Sigmoid colon (tissue), 4 donors: ENCODE data around the gene ZNF626.

Source experiments
- CTCF ChIP-seq, 4 experiments: fragments of 450-650 bp in 3 of 4; fragments of 200-600 bp in 1 of 4; IDR thresholded peaks; one replicate each; pipeline ENCODE4 v1.5.1; 2016 to 2019; ENCODE audit warnings: antibody characterized with exemption in 4 of 4, mild to moderate bottlenecking in 3 of 4, moderate library complexity in 2 of 4
- EP300 ChIP-seq, 4 donors: sonication (generic); formaldehyde crosslinking; IDR thresholded peaks; one replicate each; pipeline ENCODE4 v1.6.1; 2017; ENCODE audit warnings: antibody characterized with exemption in 4 of 4
- POLR2A ChIP-seq, 2 donors: fragments of 450-650 bp; IDR thresholded peaks; one replicate each; pipeline ENCODE4 v1.6.1; 2016; ENCODE audit warnings: antibody characterized with exemption in 2 of 2, mild to moderate bottlenecking in 2 of 2, moderate library complexity in 2 of 2
- POLR2AphosphoS5 ChIP-seq, 4 donors: sonication (generic); formaldehyde crosslinking; IDR thresholded peaks; one replicate each; pipeline ENCODE4 v1.6.1; 2017; ENCODE audit warnings: antibody characterized with exemption in 4 of 4

- TF ChIP-seq POLR2AphosphoS5 (IDR thresholded peaks at IDR 0.05) (no peak), EP300 (IDR thresholded peaks at IDR 0.05) (no peak), CTCF (IDR thresholded peaks at IDR 0.05) (no peak), POLR2A (IDR thresholded peaks at IDR 0.05) (no peak)
Measured at GRCh38 chr19:20616071-20616470, 45.3 kb downstream of the ZNF626 start.
